H1 (cell line): ENCODE results near the gene OR5C1. TPM values are rescaled to one million over a fixed set of nuclear protein-coding genes. Genes with fewer than 3 reads are reported as not detected.

Experiments used
- CTCF ChIA-PET: fragments of 300-600 bp; sonication (Branson Sonifier 250); formaldehyde crosslinking; loops from one replicate; lab custom pipeline; 2021; ENCODE audit not compliant: partially characterized antibody; lab: Charles Lee
- POLR2A ChIA-PET: fragments of 300-600 bp; sonication (Branson Sonifier 250); formaldehyde crosslinking; loops from one replicate; lab custom pipeline; 2021; ENCODE audit warnings: inconsistent platforms; ENCODE audit not compliant: partially characterized antibody; lab: Charles Lee
- DNase-seq, 2 experiments: peaks; one replicate each; pipeline versions ENCODE4 v3.0.0 to v3.0.0-alpha.2; 2010 to 2022; ENCODE audit warnings: low spot score in 2 of 2, low read depth in 1 of 2, mixed read lengths in 1 of 2
- FAIRE-seq: peaks from 2 replicates; lab custom pipeline; 2011; peaks lifted over from hg19 to GRCh38; lab: Jason Lieb, UNC
- H2AFZ ChIP-seq: 2 replicates; pipeline ENCODE4 v1.8.1; 2012; ENCODE audit warnings: low read length, inconsistent platforms
- H2AK5ac ChIP-seq: 2 replicates; pipeline ENCODE4 v1.6.1; 2013; ENCODE audit warnings: low read depth, low read length
- H2BK120ac ChIP-seq: replicated peaks from 2 replicates; pipeline ENCODE3; 2013; ENCODE audit warnings: low read depth, low read length, inconsistent platforms
- H2BK12ac ChIP-seq: 2 replicates; pipeline ENCODE4 v1.6.1; 2013; ENCODE audit warnings: low read depth, low read length
- H2BK15ac ChIP-seq: 2 replicates; pipeline ENCODE4 v1.6.1; 2013; ENCODE audit warnings: low read length
- H2BK20ac ChIP-seq: 2 replicates; pipeline ENCODE4 v1.6.1; 2013; ENCODE audit warnings: low read length
- H2BK5ac ChIP-seq: 2 replicates; pipeline ENCODE4 v1.6.1; 2013; ENCODE audit warnings: low read depth, low read length
- H3K14ac ChIP-seq: 2 replicates; pipeline ENCODE4 v1.6.1; 2013; ENCODE audit warnings: inconsistent platforms; ENCODE audit not compliant: insufficient read length
- H3K18ac ChIP-seq: 2 replicates; pipeline ENCODE4 v1.6.1; 2013; ENCODE audit warnings: low read length; ENCODE audit errors: extremely low read depth
- H3K23ac ChIP-seq: 2 replicates; pipeline ENCODE4 v1.6.1; 2013; ENCODE audit warnings: inconsistent platforms; ENCODE audit not compliant: insufficient read length
- H3K23me2 ChIP-seq: 2 replicates; pipeline ENCODE4 v1.6.1; 2013; ENCODE audit warnings: low read depth, low read length
- H3K27ac ChIP-seq: 2 replicates; pipeline ENCODE4 v1.6.1; 2011; ENCODE audit warnings: low read depth, low read length, inconsistent platforms
- H3K27me3 ChIP-seq, 4 experiments: replicated peaks in 1 of 4; 1 replicate in 1 of 4; 2 replicates in 3 of 4; pipeline versions ENCODE4 v1.6.1 to v1.8.1; 2011 to 2013; ENCODE audit warnings: low read length in 3 of 4, mild to moderate bottlenecking in 3 of 4, inconsistent platforms in 2 of 4, mixed read lengths in 2 of 4, moderate library complexity in 1 of 4; ENCODE audit not compliant: control insufficient read depth in 3 of 4, insufficient read depth in 3 of 4; ENCODE audit errors: extremely low read depth in 1 of 4
- H3K36me3 ChIP-seq, 4 experiments: 2 replicates each; pipeline versions ENCODE4 v1.6.1 to v1.8.1; 2011 to 2013; ENCODE audit warnings: mild to moderate bottlenecking in 4 of 4, low read length in 3 of 4, moderate library complexity in 2 of 4, control low read depth in 1 of 4, inconsistent platforms in 1 of 4; ENCODE audit not compliant: insufficient read depth in 4 of 4, control insufficient read depth in 2 of 4
- H3K4ac ChIP-seq: replicated peaks from 2 replicates; pipeline ENCODE3; 2013; ENCODE audit warnings: low read length, low read depth, mixed read lengths, inconsistent platforms; ENCODE audit not compliant: insufficient read length
- H3K4me1 ChIP-seq, 4 experiments: replicated peaks in 1 of 4; 1 replicate in 1 of 4; 2 replicates in 3 of 4; pipeline versions ENCODE4 v1.6.1 to v1.8.1; 2011 to 2013; ENCODE audit warnings: low read length in 3 of 4, inconsistent platforms in 2 of 4, mixed read lengths in 1 of 4; ENCODE audit not compliant: insufficient read depth in 4 of 4, control insufficient read depth in 3 of 4
- H3K4me2 ChIP-seq, 2 experiments: 2 replicates each; pipeline versions ENCODE4 v1.6.1 to v1.8.1; 2011 to 2013; ENCODE audit warnings: low read depth in 2 of 2, low read length in 2 of 2, control low read depth in 1 of 2, inconsistent platforms in 1 of 2, mild to moderate bottlenecking in 1 of 2; ENCODE audit not compliant: insufficient read depth in 1 of 2
- H3K4me3 ChIP-seq, 4 experiments: fragments of 200-600, 300-600 bp in 1 of 4; sonication (generic), shearing (Covaris generic), sonication (Bioruptor Twin) in 1 of 4; 2 replicates each; pipeline versions ENCODE4 v1.5.1 to v1.8.1; 2011 to 2016; ENCODE audit warnings: low read length in 4 of 4, low read depth in 3 of 4, control low read depth in 2 of 4, inconsistent platforms in 2 of 4, mild to moderate bottlenecking in 2 of 4, mixed read lengths in 1 of 4, moderate library complexity in 1 of 4; ENCODE audit not compliant: insufficient read depth in 2 of 4; ENCODE audit errors: extremely low read depth in 1 of 4
- H3K56ac ChIP-seq: replicated peaks from 2 replicates; pipeline ENCODE3; 2013; ENCODE audit warnings: low read depth, mild to moderate bottlenecking, mixed read lengths, low read length, inconsistent platforms; ENCODE audit not compliant: insufficient read length
- H3K79me1 ChIP-seq: 2 replicates; pipeline ENCODE4 v1.6.1; 2013; ENCODE audit warnings: low read depth, low read length, control low read depth
- H3K79me2 ChIP-seq, 2 experiments: 2 replicates each; pipeline versions ENCODE4 v1.6.1 to v1.8.1; 2012 to 2013; ENCODE audit warnings: low read length in 2 of 2, mild to moderate bottlenecking in 2 of 2, inconsistent platforms in 1 of 2; ENCODE audit not compliant: insufficient read depth in 2 of 2, control insufficient read depth in 1 of 2
- H3K9ac ChIP-seq, 4 experiments: replicated peaks in 1 of 4; 1 replicate in 1 of 4; 2 replicates in 3 of 4; pipeline versions ENCODE4 v1.6.1 to v1.8.1; 2011 to 2013; ENCODE audit warnings: low read depth in 3 of 4, low read length in 3 of 4, control low read depth in 2 of 4, mild to moderate bottlenecking in 2 of 4, moderate library complexity in 2 of 4, inconsistent platforms in 1 of 4; ENCODE audit errors: extremely low read depth in 1 of 4
- H3K9me3 ChIP-seq, 2 experiments: 2 replicates each; pipeline versions ENCODE4 v1.6.1 to v1.8.1; 2012 to 2013; ENCODE audit warnings: mild to moderate bottlenecking in 2 of 2, moderate library complexity in 2 of 2, control low read depth in 1 of 2, inconsistent platforms in 1 of 2, low read depth in 1 of 2, low read length in 1 of 2, mixed read lengths in 1 of 2; ENCODE audit not compliant: insufficient read depth in 2 of 2
- H4K20me1 ChIP-seq, 2 experiments: replicated peaks in 1 of 2; 2 replicates each; pipeline versions ENCODE3 to v1.8.1; 2011 to 2013; ENCODE audit warnings: inconsistent platforms in 2 of 2, low read length in 2 of 2, mild to moderate bottlenecking in 1 of 2; ENCODE audit not compliant: insufficient read depth in 2 of 2, control insufficient read depth in 1 of 2
- H4K5ac ChIP-seq: 2 replicates; pipeline ENCODE4 v1.6.1; 2013; ENCODE audit warnings: low read length, low read depth, mixed read lengths, inconsistent platforms; ENCODE audit not compliant: insufficient read length
- H4K8ac ChIP-seq: 2 replicates; pipeline ENCODE4 v1.8.0; 2013; ENCODE audit warnings: mild to moderate bottlenecking, moderate library complexity, low read length, inconsistent platforms; ENCODE audit not compliant: insufficient read depth; ENCODE audit errors: extremely low read depth
- H4K91ac ChIP-seq: replicated peaks from 2 replicates; pipeline ENCODE3; 2013; ENCODE audit warnings: low read length, mixed read lengths, inconsistent platforms; ENCODE audit not compliant: insufficient read length
- CBX5 ChIP-seq: fragments of 300-800, 300-1000 bp; sonication (generic); IDR thresholded peaks from 2 replicates; pipeline ENCODE4 v1.7.1; 2016; ENCODE audit warnings: antibody characterized with exemption, low read length, low read depth
- CTCF ChIP-seq, 3 experiments: IDR thresholded peaks; 1 replicate in 2 of 3; 2 replicates in 1 of 3; pipeline versions ENCODE4 v1.5.1 to v1.6.1; 2011; ENCODE audit warnings: low read length in 3 of 3, mild to moderate bottlenecking in 3 of 3, inconsistent platforms in 2 of 3, low read depth in 1 of 3, moderate library complexity in 1 of 3; ENCODE audit not compliant: insufficient read depth in 1 of 3; ENCODE audit errors: control extremely low read depth in 1 of 3
- RAD21 ChIP-seq, 2 experiments: IDR thresholded peaks in 1 of 2; conservative IDR thresholded peaks in 1 of 2; 2 replicates each; pipeline ENCODE4 v1.6.1; 2011; ENCODE audit warnings: low read depth in 2 of 2, low read length in 2 of 2, improper control_type of control experiment in 1 of 2, inconsistent platforms in 1 of 2, mild to moderate bottlenecking in 1 of 2, moderate library complexity in 1 of 2
- SP4 ChIP-seq: IDR thresholded peaks from 2 replicates; pipeline ENCODE4 v1.6.1; 2012; ENCODE audit warnings: low read length, inconsistent platforms
- TAF7 ChIP-seq: optimal IDR thresholded peaks from 2 replicates; pipeline ENCODE3; 2011; ENCODE audit warnings: low read depth, mild to moderate bottlenecking, inconsistent platforms, low read length, moderate library complexity, borderline replicate concordance
- TBP ChIP-seq: IDR thresholded peaks from 2 replicates; pipeline ENCODE4 v1.6.1; 2011; ENCODE audit warnings: low read depth, low read length, improper control_type of control experiment
- WGBS, 2 experiments: shearing (Covaris generic) in 1 of 2; methylation state at CpG; one replicate each; pipeline versions ENCODE4 v1.1.6 to v1.1.7; 2013 to 2015; ENCODE audit warnings: low lambda C conversion rate in 2 of 2, mixed read lengths in 2 of 2, inconsistent platforms in 1 of 2, low coverage in 1 of 2, missing lambda C conversion rate in 1 of 2; ENCODE audit not compliant: insufficient replicate concordance in 2 of 2, insufficient coverage in 1 of 2, insufficient read length in 1 of 2; ENCODE audit errors: extremely low coverage in 1 of 2, missing lambda C conversion rate in 1 of 2; 5-methylcytosine and 5-hydroxymethylcytosine counted together
- polyA plus RNA-seq, 7 experiments: library from polyadenylated mRNA; depleted of rRNA in 3 of 7; stranded (reverse) in 5 of 7; unstranded in 2 of 7; fragments of >200 nt in 5 of 7; fragments of 200-250 nt in 2 of 7; gene quantifications; 1 replicate in 5 of 7; 2 replicates in 1 of 7; 4 replicates in 1 of 7; pipeline versions ENCODE4 v1.2.1 to v1.2.3, GENCODE V29; 2011 to 2013; ENCODE audit warnings: missing spikeins in 2 of 7, mixed read lengths in 2 of 7
- total RNA-seq: library from RNA; stranded (reverse); fragmentation: NEBNext Ultra II Directional; extraction: Animal tissue kit (Norgen Biotek cat#: 25700); gene quantifications from 2 replicates; pipeline ENCODE4 v1.2.1, GENCODE V29; 2021
- TF ChIP-seq, protein P1 (sequence below): IDR thresholded peaks from 2 replicates; pipeline ENCODE4 v1.6.1; 2012; ENCODE audit warnings: low read length, inconsistent platforms

The OR5C1 gene
- total and polyA plus RNA-seq, 2 of the 8 experiments (the other 6 are each of a cell fraction or from before 2014, with no cell fraction given) = not detected

DNA sequence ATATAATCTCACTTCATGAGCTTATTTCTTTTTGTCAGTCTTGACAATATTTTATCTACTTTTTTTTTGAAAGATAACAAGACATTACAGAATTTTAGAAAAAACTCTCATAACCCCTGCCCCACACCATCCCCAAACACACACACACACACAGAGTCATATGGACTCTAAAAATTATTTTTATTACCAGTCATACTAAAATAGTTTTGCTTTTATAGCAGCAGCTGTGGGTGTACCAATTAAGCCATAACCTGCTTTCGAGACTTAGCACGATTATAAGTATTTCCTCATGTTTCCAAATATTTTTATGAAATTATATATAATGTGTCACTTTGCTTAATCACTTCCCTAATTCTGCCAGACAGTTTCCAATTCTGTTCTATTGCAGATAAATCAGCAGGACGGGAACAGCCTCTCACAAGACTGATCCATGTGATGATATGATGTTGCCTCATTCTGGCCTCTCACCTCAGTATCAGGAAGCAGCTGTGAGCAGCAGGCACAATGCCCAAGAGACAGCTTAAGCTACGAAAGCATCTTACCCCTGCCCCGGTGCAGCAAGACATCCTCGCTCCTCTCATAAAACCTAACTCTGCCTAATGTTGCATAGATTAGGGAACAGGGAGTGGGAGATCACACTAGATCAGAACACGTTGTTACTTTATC, 32.7 kb downstream of the OR5C1 start:
- peaks cover 6 to 11% of the 10 kb centered on the region in 2 experiments for H4K20me1 ChIP-seq
- H3K56ac ChIP-seq = no peak overlapping the region
- 95% methylated on average over 7 of the region's 7 CpGs; no CpG with 5 or more reads in 1 of the 2 experiments for WGBS, 2 experiments
- no peaks in the 10 kb centered on the region for H3K23me2 ChIP-seq
- H2BK120ac ChIP-seq = no peak overlapping the region
- H4K8ac ChIP-seq = no peak overlapping the region
- peaks cover 10 to 62% (median 38%) of the 10 kb centered on the region in 4 experiments for H3K36me3 ChIP-seq
- no peak overlapping the region for H3K9ac ChIP-seq
- no peak for FAIRE-seq
- H3K4me2 ChIP-seq = no peak overlapping the region
- no peak overlapping the region for H3K4ac ChIP-seq
- CTCF ChIA-PET = interaction anchor here (1.1 kb wide), 1 partner anchor 11 kb away, joined by 5 read pairs; no protein-coding TSS in a partner anchor
- H3K79me2 ChIP-seq = peaks cover 0 to 22% of the 10 kb centered on the region in 2 experiments; a peak in 2 of 4 replicates
- H3K27me3 ChIP-seq = no peaks in the 10 kb centered on the region
- no peak for DNase-seq
- no peak overlapping the region for H2BK12ac ChIP-seq
- no peak overlapping the region for H3K27ac ChIP-seq
- no peak overlapping the region for H2BK20ac ChIP-seq
- no peaks in the 10 kb centered on the region for H3K9me3 ChIP-seq
- H3K4me3 ChIP-seq = no peak overlapping the region
- no peaks in the 10 kb centered on the region for H3K4me1 ChIP-seq
- H2AFZ ChIP-seq = no peak overlapping the region
- no peak overlapping the region for H3K14ac ChIP-seq
- POLR2A ChIA-PET = no interaction called here
- no peak overlapping the region for H4K91ac ChIP-seq
- H2AK5ac ChIP-seq = no peak overlapping the region
- H3K79me1 ChIP-seq = no peaks in the 10 kb centered on the region
- no peak overlapping the region for H3K23ac ChIP-seq
- H3K18ac ChIP-seq = no peak overlapping the region
- H2BK15ac ChIP-seq = no peak overlapping the region
- H2BK5ac ChIP-seq = no peak overlapping the region
- no peak overlapping the region for H4K5ac ChIP-seq
- TF ChIP-seq TAF7 (no peak), RAD21 (IDR thresholded peaks at IDR 0.05 in 1 of 2, conservative IDR thresholded peaks at IDR 0.05 in 1 of 2; ENCODE audit: low read depth in 2 of 2, low read length in 2 of 2) (no peak), TBP (no peak), CBX5 (no peak), CTCF (IDR thresholded peaks at IDR 0.05; ENCODE audit: control extremely low read depth in 1 of 3, insufficient read depth in 1 of 3, low read depth in 1 of 3, low read length in 3 of 3) (no peak), SP4 (no peak)
- TF ChIP-seq, protein P1, sequence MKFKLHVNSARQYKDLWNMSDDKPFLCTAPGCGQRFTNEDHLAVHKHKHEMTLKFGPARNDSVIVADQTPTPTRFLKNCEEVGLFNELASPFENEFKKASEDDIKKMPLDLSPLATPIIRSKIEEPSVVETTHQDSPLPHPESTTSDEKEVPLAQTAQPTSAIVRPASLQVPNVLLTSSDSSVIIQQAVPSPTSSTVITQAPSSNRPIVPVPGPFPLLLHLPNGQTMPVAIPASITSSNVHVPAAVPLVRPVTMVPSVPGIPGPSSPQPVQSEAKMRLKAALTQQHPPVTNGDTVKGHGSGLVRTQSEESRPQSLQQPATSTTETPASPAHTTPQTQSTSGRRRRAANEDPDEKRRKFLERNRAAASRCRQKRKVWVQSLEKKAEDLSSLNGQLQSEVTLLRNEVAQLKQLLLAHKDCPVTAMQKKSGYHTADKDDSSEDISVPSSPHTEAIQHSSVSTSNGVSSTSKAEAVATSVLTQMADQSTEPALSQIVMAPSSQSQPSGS = no peak
